Fibroblast of lung (primary cell): Measurements from ENCODE around the gene SLC38A3. TPM values are rescaled to one million over a fixed set of nuclear protein-coding genes. Genes with fewer than 3 reads are reported as not detected.

Source experiments
- DNase-seq, 2 donors: peaks; one replicate each; pipeline versions ENCODE4 v3.0.0 to v3.0.0-alpha.2; 2010; ENCODE audit warnings: low read depth in 2 of 2
- H2AFZ ChIP-seq: 2 replicates; pipeline ENCODE4 v1.5.1; 2012; ENCODE audit warnings: low read length, control low read depth, inconsistent platforms
- H3K27ac ChIP-seq: 2 replicates; pipeline ENCODE4 v1.5.1; 2011; ENCODE audit warnings: low read length, control low read depth; ENCODE audit not compliant: insufficient read depth
- H3K27me3 ChIP-seq: 2 replicates; pipeline ENCODE4 v1.5.1; 2011; ENCODE audit warnings: mild to moderate bottlenecking, low read length; ENCODE audit not compliant: control insufficient read depth, insufficient read depth
- H3K36me3 ChIP-seq: 2 replicates; pipeline ENCODE4 v1.5.1; 2011; ENCODE audit warnings: low read length; ENCODE audit not compliant: control insufficient read depth, insufficient read depth
- H3K4me1 ChIP-seq: 2 replicates; pipeline ENCODE4 v1.5.1; 2011; ENCODE audit warnings: low read length; ENCODE audit not compliant: control insufficient read depth, insufficient read depth; ENCODE audit errors: extremely low read depth
- H3K4me2 ChIP-seq: 2 replicates; pipeline ENCODE4 v1.5.1; 2011; ENCODE audit warnings: low read length, control low read depth; ENCODE audit not compliant: insufficient read depth; ENCODE audit errors: extremely low read depth
- H3K4me3 ChIP-seq, 4 experiments: fragments of 200-600 bp in 1 of 4; sonication (generic) in 1 of 4; replicated peaks in 1 of 4; 2 replicates each; pipeline ENCODE4 v1.5.1; 2011 to 2016; ENCODE audit warnings: low read length in 4 of 4, low read depth in 3 of 4, mild to moderate bottlenecking in 3 of 4, control low read depth in 2 of 4, inconsistent platforms in 1 of 4, mixed read lengths in 1 of 4; ENCODE audit not compliant: insufficient read depth in 1 of 4; ENCODE audit errors: control extremely low read depth in 1 of 4
- H3K79me2 ChIP-seq: 2 replicates; pipeline ENCODE4 v1.5.1; 2012; ENCODE audit warnings: mild to moderate bottlenecking, low read length, inconsistent platforms; ENCODE audit not compliant: control insufficient read depth, insufficient read depth
- H3K9ac ChIP-seq: 2 replicates; pipeline ENCODE4 v1.5.1; 2011; ENCODE audit warnings: mild to moderate bottlenecking, low read length, control low read depth; ENCODE audit not compliant: insufficient read depth
- H3K9me3 ChIP-seq: 2 replicates; pipeline ENCODE4 v1.5.1; 2012; ENCODE audit warnings: low read depth, low read length; ENCODE audit not compliant: control insufficient read depth, insufficient read depth
- H4K20me1 ChIP-seq: 2 replicates; pipeline ENCODE4 v1.5.1; 2011; ENCODE audit warnings: low read length; ENCODE audit not compliant: control insufficient read depth, insufficient read depth; ENCODE audit errors: extremely low read depth
- CTCF ChIP-seq, 2 donors: IDR thresholded peaks in 1 of 2; conservative IDR thresholded peaks in 1 of 2; 1 replicate in 1 of 2; 2 replicates in 1 of 2; pipeline ENCODE4 v1.5.1; 2011 to 2012; ENCODE audit warnings: low read length in 2 of 2, control low read depth in 1 of 2, inconsistent platforms in 1 of 2, low read depth in 1 of 2, mild to moderate bottlenecking in 1 of 2
- EZH2 ChIP-seq: IDR thresholded peaks from 2 replicates; pipeline ENCODE4 v1.5.1; 2012; ENCODE audit warnings: low read length, control low read depth, mild to moderate bottlenecking; ENCODE audit errors: missing control alignments
- polyA plus RNA-seq, 2 donors: library from polyadenylated mRNA; depleted of rRNA in 1 of 2; stranded (reverse) in 1 of 2; unstranded in 1 of 2; fragments of >200 nt; gene quantifications; 2 replicates each; pipeline ENCODE4 v1.2.1, GENCODE V29; 2011 to 2012; ENCODE audit warnings: missing spikeins in 1 of 2
- total RNA-seq: library from RNA; depleted of rRNA; stranded (reverse); fragments of >200 nt; gene quantifications from 2 replicates; pipeline ENCODE4 v1.2.1, GENCODE V29; 2014

Gene SLC38A3
- total and polyA plus RNA-seq, 2 donors (not counting 1 experiment from before 2014, with no cell fraction given) = 0.02 TPM; not detected in 1

DNA sequence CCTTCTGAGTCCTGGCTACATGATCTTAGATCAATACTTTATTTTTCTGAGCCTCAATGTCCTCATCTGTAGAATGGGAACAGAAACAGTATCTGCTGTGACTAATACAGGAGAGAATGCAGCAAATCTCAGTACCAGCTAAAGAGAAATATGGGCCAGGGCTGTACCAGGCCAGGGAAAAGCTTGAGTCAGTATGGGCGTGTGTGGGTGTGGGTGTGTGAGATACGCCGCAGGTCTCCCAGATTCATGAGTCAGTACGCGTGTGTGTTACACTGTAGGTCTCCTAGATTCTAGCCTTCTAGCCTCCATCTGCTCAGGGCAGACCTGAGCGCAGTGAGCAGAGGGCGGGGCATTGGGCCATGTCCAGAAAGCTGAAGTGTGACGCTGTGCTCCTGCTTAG, 46.1 kb downstream of the SLC38A3 start:
- peak; percentile 90 to 94 for DNase-seq
- H3K4me3 ChIP-seq = no peak overlapping the region
- peaks cover 73% of the 10 kb centered on the region for H3K79me2 ChIP-seq
- H3K4me2 ChIP-seq = no peak overlapping the region
- H3K9ac ChIP-seq = no peak overlapping the region
- peak overlapping the region; percentile 46 for H3K27ac ChIP-seq
- TF ChIP-seq CTCF (conservative IDR thresholded peaks at IDR 0.05 in 1 of 2, IDR thresholded peaks at IDR 0.05 in 1 of 2; ENCODE audit: low read depth in 1 of 2, low read length in 2 of 2) (no peak), EZH2 (no peak)
- H2AFZ ChIP-seq = no peak overlapping the region
- peaks cover 43% of the 10 kb centered on the region for H3K4me1 ChIP-seq
- no peaks in the 10 kb centered on the region for H3K9me3 ChIP-seq
- peaks cover 2% of the 10 kb centered on the region for H4K20me1 ChIP-seq
- peaks cover 23% of the 10 kb centered on the region for H3K36me3 ChIP-seq
- no peaks in the 10 kb centered on the region for H3K27me3 ChIP-seq

DNA sequence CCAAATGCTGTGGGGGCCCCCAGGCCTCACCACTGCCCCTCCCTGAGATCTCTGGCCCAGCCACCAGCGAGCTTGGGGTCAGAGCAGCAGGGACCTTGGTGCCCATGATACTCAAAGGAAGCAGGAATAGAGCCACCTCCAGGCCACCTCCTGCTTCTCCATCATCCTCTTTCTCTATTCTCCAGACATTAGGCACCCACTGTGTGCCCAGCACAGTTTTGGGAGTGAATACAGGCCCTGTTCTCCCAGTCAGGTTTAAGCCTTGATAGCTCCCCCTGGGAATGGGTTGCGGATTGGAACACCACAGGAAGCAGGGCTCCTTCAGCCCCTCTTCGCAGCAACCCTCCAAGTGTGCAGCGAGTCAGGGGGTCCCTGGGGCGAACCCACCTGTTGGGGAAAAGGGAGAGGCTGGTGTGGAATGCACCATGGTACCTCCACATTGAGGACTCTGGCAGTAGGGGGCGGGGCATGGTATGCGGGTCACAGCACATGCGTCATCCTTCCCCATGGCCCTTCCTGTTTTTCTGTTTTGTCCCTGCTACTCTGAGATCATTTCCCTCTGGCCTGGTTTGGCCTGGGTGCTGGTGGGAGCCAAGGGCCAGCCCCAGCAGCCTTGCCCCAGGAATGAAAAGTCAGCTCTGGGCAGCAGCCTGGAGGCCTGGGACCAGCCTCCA, 49.6 kb downstream of the SLC38A3 start:
- Histone ChIP-seq H3K9me3 (no peaks in the 10 kb centered on the region), H3K4me1 (peaks cover 14% of the 10 kb centered on the region), H3K79me2 (peaks cover 39% of the 10 kb centered on the region), H4K20me1 (peaks cover 2% of the 10 kb centered on the region), H3K9ac (no peak overlapping the region), H3K4me3 (no peak overlapping the region), H3K36me3 (peaks cover 38% of the 10 kb centered on the region), H3K27me3 (no peaks in the 10 kb centered on the region), H2AFZ (no peak overlapping the region), H3K4me2 (no peak overlapping the region), H3K27ac (no peak overlapping the region)
- peak; percentile 33 to 47 for DNase-seq
- TF ChIP-seq CTCF (conservative IDR thresholded peaks at IDR 0.05 in 1 of 2, IDR thresholded peaks at IDR 0.05 in 1 of 2; ENCODE audit: low read depth in 1 of 2, low read length in 2 of 2) (no peak), EZH2 (no peak)

DNA sequence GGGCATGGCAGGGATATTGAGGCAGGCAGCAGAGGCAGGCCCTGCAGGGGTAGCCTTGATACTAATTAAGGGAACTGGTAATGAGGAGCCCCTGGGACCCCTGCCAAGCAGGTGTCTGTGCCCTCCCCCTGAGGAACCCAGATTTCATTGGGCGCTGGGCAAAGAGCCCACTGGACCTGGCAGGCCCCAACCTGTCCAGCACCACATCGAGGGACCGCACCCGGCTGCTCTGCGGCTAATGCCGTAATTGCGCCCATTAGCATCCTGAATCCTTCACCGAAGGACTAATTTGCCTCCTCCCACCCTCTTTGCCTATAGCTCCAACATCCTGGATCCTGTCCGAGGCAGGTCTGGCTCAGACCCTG, 50.2 kb downstream of the SLC38A3 start:
- Histone ChIP-seq H3K4me3 (no peak overlapping the region), H4K20me1 (peaks cover 2% of the 10 kb centered on the region), H3K4me2 (no peak overlapping the region), H3K4me1 (peaks cover 13% of the 10 kb centered on the region), H3K36me3 (peaks cover 38% of the 10 kb centered on the region), H3K9ac (no peak overlapping the region), H3K79me2 (peaks cover 34% of the 10 kb centered on the region), H2AFZ (no peak overlapping the region), H3K9me3 (no peaks in the 10 kb centered on the region), H3K27ac (no peak overlapping the region), H3K27me3 (no peaks in the 10 kb centered on the region)
- DNase-seq = no peak
- TF ChIP-seq EZH2 = no peak
